Chondrocyte (in vitro differentiated cells): ENCODE data around the gene OR6B1. TPM values are rescaled to one million over a fixed set of nuclear protein-coding genes. Genes with fewer than 3 reads are reported as not detected.

Experiments
- DNase-seq: peaks from one replicate; pipeline ENCODE4 v3.0.0; 2021; ENCODE audit warnings: mixed read lengths, low spot score
- H3K27ac Mint-ChIP-seq: one replicate; pipeline ENCODE4 v1.8.0; 2021; ENCODE audit warnings: mild to moderate bottlenecking, moderate library complexity, mixed read lengths; ENCODE audit not compliant: unreplicated experiment
- H3K27me3 Mint-ChIP-seq: 2 replicates; pipeline ENCODE4 v1.8.0; 2021; ENCODE audit warnings: low read depth, mixed read lengths
- H3K36me3 Mint-ChIP-seq: 2 replicates; pipeline ENCODE4 v1.8.0; 2021; ENCODE audit warnings: low read depth, mixed read lengths
- H3K4me1 Mint-ChIP-seq: 2 replicates; pipeline ENCODE4 v1.8.0; 2021; ENCODE audit warnings: low read depth, mild to moderate bottlenecking, mixed read lengths
- H3K4me3 Mint-ChIP-seq: one replicate; pipeline ENCODE4 v1.8.0; 2021; ENCODE audit warnings: mild to moderate bottlenecking, moderate library complexity, mixed read lengths; ENCODE audit not compliant: unreplicated experiment
- H3K9me3 Mint-ChIP-seq: 2 replicates; pipeline ENCODE4 v1.8.0; 2021; ENCODE audit warnings: low read depth, mixed read lengths
- CTCF ChIP-seq: fragments of 200-600 bp; sonication (generic); IDR thresholded peaks from 2 replicates; pipeline ENCODE4 v1.5.0; 2021; ENCODE audit warnings: antibody characterized with exemption, mild to moderate bottlenecking, moderate library complexity
- total RNA-seq: library from RNA; stranded (reverse); gene quantifications from 3 replicates; pipeline ENCODE4 v1.2.1, GENCODE V29; 2021

The OR6B1 gene
- total RNA-seq, 1 donor from 2014 or later: not detected

DNA sequence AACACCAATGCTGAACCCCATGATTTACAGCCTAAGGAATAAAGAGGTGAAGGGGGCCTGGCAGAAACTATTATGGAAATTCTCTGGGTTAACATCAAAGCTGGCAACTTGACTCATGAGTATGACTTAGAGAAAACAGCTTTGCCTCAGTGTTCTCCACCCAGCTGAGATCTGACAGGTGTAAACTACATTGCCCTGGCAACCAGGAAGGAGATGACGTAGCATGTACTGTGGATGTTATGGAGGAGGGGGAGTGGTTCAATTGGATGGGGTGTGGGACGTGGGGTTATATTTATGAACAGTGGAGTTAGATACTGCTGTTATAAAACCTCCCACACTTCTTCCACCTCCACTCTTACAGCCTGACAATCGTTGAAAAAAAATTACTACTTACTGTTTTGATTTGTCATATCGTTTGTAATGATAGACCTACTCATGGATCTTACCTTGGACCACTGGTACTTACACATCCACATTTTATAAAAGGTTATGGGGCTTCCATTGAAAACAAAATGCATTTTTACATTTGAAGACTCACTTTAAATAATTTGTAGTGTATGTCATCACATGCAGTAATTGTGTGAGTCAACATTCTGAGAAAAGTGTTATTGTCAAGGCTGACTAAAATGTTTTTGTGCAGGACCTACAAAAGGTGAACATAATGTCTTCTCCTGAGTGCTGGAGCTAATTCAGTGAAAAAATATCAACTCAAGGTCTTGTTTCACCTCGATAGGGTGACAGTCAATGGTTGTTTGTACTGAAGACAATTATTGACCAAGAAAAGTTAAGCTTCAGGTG is 39.1 kb upstream of the OR6B1 start:
- TF ChIP-seq CTCF: no peak
- H3K4me3 Mint-ChIP-seq: no peak overlapping the region
- no peak for DNase-seq
- peaks cover 6% of the 10 kb centered on the region for H3K4me1 Mint-ChIP-seq
- peaks cover 17% of the 10 kb centered on the region for H3K27me3 Mint-ChIP-seq
- H3K9me3 Mint-ChIP-seq: no peaks in the 10 kb centered on the region
- no peak overlapping the region for H3K27ac Mint-ChIP-seq
- H3K36me3 Mint-ChIP-seq: peaks cover 2% of the 10 kb centered on the region

- H3K9me3 Mint-ChIP-seq: no peaks in the 10 kb centered on the region
- H3K36me3 Mint-ChIP-seq: peaks cover 2% of the 10 kb centered on the region
- H3K27me3 Mint-ChIP-seq: peaks cover 2% of the 10 kb centered on the region
- no peak for TF ChIP-seq CTCF
- H3K4me1 Mint-ChIP-seq: peaks cover 5% of the 10 kb centered on the region
- peak overlapping the region; percentile 67 for H3K27ac Mint-ChIP-seq
- no peak overlapping the region for H3K4me3 Mint-ChIP-seq
- DNase-seq: no peak
Observed at GRCh38 chr7:143965280-143965679, 34.8 kb upstream of the OR6B1 start.

GRCh38 chr7:143967398-143967797 is 32.7 kb upstream of the OR6B1 start:
- DNase-seq: no peak
- H3K4me1 Mint-ChIP-seq: peaks cover 5% of the 10 kb centered on the region
- peaks cover 4% of the 10 kb centered on the region for H3K9me3 Mint-ChIP-seq
- peaks cover 2% of the 10 kb centered on the region for H3K27me3 Mint-ChIP-seq
- H3K36me3 Mint-ChIP-seq: peaks cover 2% of the 10 kb centered on the region
- H3K27ac Mint-ChIP-seq: no peak overlapping the region
- TF ChIP-seq CTCF: no peak
- H3K4me3 Mint-ChIP-seq: no peak overlapping the region

GRCh38 chr7:143973870-143974416 is 26.2 kb upstream of the OR6B1 start:
- Mint-ChIP-seq H3K36me3 (no peaks in the 10 kb centered on the region), H3K27ac (no peak overlapping the region), H3K27me3 (no peaks in the 10 kb centered on the region), H3K4me1 (peaks cover 8% of the 10 kb centered on the region), H3K9me3 (peaks cover 7% of the 10 kb centered on the region), H3K4me3 (no peak overlapping the region)
- no peak for DNase-seq
- TF ChIP-seq CTCF: no peak

DNA sequence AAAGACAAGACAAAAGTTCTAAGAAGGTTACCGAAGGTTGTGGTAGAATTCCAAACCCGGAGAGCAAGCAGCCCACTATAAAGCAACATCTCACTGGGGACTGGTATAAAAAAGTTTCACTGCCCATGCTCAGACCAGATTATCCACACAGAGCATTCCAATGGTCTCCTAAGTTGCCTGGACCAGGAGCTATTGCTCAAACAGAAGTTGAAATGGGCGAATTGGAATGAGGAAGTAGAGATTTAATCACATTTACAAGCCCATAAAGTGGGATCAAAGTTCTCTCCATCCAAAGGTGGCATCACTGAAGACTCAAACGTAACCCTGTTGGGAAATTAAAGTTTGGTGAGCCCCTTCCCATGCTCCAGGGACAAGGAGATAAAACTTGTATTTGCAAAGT is 25.7 kb upstream of the OR6B1 start:
- Mint-ChIP-seq H3K27me3 (no peaks in the 10 kb centered on the region), H3K4me3 (no peak overlapping the region), H3K9me3 (peaks cover 9% of the 10 kb centered on the region), H3K27ac (no peak overlapping the region), H3K4me1 (peaks cover 13% of the 10 kb centered on the region), H3K36me3 (no peaks in the 10 kb centered on the region)
- DNase-seq: no peak
- TF ChIP-seq CTCF: no peak
